ENCODE data around the gene ZNF285.

ZNF285 gene

GRCh38 chr19:44371815-44372480, 29.5 kb downstream of the ZNF285 start:
- H3K36me3 ChIP-seq (ENCODE audit: control insufficient read depth in 1 of 2, insufficient read depth in 2 of 2, low read length in 2 of 2): no peaks in the 10 kb centered on the region
- no peak overlapping the region for H3K18ac ChIP-seq (ENCODE audit: low read length)
- no peaks in the 10 kb centered on the region for H3K79me1 ChIP-seq (ENCODE audit: low read length)
- no peak overlapping the region for H3K23ac ChIP-seq (ENCODE audit: low read length)
- no peak overlapping the region for H3K4me2 ChIP-seq (ENCODE audit: low read length)
- no peak overlapping the region for H3K14ac ChIP-seq (ENCODE audit: low read length)
- H3K79me2 ChIP-seq (ENCODE audit: control insufficient read depth, insufficient read depth, low read length, poor library complexity): no peaks in the 10 kb centered on the region
- no peak overlapping the region for H4K12ac ChIP-seq (ENCODE audit: low read depth, low read length)
- H2AFZ ChIP-seq (ENCODE audit: insufficient read depth, low read length, poor library complexity): no peak overlapping the region
- H3K4me1 ChIP-seq (ENCODE audit: control insufficient read depth in 1 of 2, insufficient read depth in 2 of 2, low read length in 2 of 2): no peaks in the 10 kb centered on the region
- no peak overlapping the region for H2BK120ac ChIP-seq (ENCODE audit: insufficient read depth, low read length, poor library complexity)
- no peaks in the 10 kb centered on the region for H3K27me3 ChIP-seq (ENCODE audit: insufficient read depth, low read length)
- no peak overlapping the region for H3K4me3 ChIP-seq (ENCODE audit: low read depth, low read length)
- no peak overlapping the region for H2BK12ac ChIP-seq (ENCODE audit: low read length)
- H3K4ac ChIP-seq (ENCODE audit: low read depth, low read length): no peak overlapping the region
- no peak overlapping the region for H2BK5ac ChIP-seq (ENCODE audit: low read depth, low read length, poor library complexity)
- no peak overlapping the region for H4K91ac ChIP-seq (ENCODE audit: low read depth, low read length)
- peaks cover 9% of the 10 kb centered on the region for H3K9me3 ChIP-seq (ENCODE audit: insufficient read depth, low read depth, low read length)
- no peak overlapping the region for H2AK5ac ChIP-seq (ENCODE audit: low read length)
- H3K9ac ChIP-seq (ENCODE audit: low read length): no peak overlapping the region
- H4K8ac ChIP-seq (ENCODE audit: low read depth, low read length): no peak overlapping the region
- no peak for DNase-seq
- 100% methylated on average over 1 of the region's 20 CpGs for WGBS (ENCODE audit: extremely low coverage, insufficient coverage, insufficient read length)
- no peak overlapping the region for H3K27ac ChIP-seq (ENCODE audit: low read depth, low read length)

GRCh38 chr19:44367024-44367423, 34.4 kb downstream of the ZNF285 start:
- no peak overlapping the region for H3K9ac ChIP-seq (ENCODE audit: low read length)
- H2BK120ac ChIP-seq (ENCODE audit: insufficient read depth, low read length, poor library complexity): no peak overlapping the region
- no peak overlapping the region for H2BK12ac ChIP-seq (ENCODE audit: low read length)
- no peak overlapping the region for H3K18ac ChIP-seq (ENCODE audit: low read length)
- no peak overlapping the region for H2BK5ac ChIP-seq (ENCODE audit: low read depth, low read length, poor library complexity)
- H3K27me3 ChIP-seq (ENCODE audit: insufficient read depth, low read length): no peaks in the 10 kb centered on the region
- no peak overlapping the region for H3K4me3 ChIP-seq (ENCODE audit: low read depth, low read length)
- H3K4me1 ChIP-seq (ENCODE audit: control insufficient read depth in 1 of 2, insufficient read depth in 2 of 2, low read length in 2 of 2): no peaks in the 10 kb centered on the region
- H4K8ac ChIP-seq (ENCODE audit: low read depth, low read length): no peak overlapping the region
- H3K4ac ChIP-seq (ENCODE audit: low read depth, low read length): no peak overlapping the region
- H2AK5ac ChIP-seq (ENCODE audit: low read length): no peak overlapping the region
- no peak overlapping the region for H3K27ac ChIP-seq (ENCODE audit: low read depth, low read length)
- H2AFZ ChIP-seq (ENCODE audit: insufficient read depth, low read length, poor library complexity): no peak overlapping the region
- H4K12ac ChIP-seq (ENCODE audit: low read depth, low read length): no peak overlapping the region
- no peak overlapping the region for H4K91ac ChIP-seq (ENCODE audit: low read depth, low read length)
- H3K9me3 ChIP-seq (ENCODE audit: insufficient read depth, low read depth, low read length): peaks cover 10% of the 10 kb centered on the region
- no peaks in the 10 kb centered on the region for H3K36me3 ChIP-seq (ENCODE audit: control insufficient read depth in 1 of 2, insufficient read depth in 2 of 2, low read length in 2 of 2)
- no peak for DNase-seq
- no peak overlapping the region for H3K4me2 ChIP-seq (ENCODE audit: low read length)
- WGBS (ENCODE audit: extremely low coverage, insufficient coverage, insufficient read length): no CpG with 5 or more reads among the region's 17 CpGs
- H3K79me2 ChIP-seq (ENCODE audit: control insufficient read depth, insufficient read depth, low read length, poor library complexity): no peaks in the 10 kb centered on the region
- H3K79me1 ChIP-seq (ENCODE audit: low read length): no peaks in the 10 kb centered on the region
- no peak overlapping the region for H3K23ac ChIP-seq (ENCODE audit: low read length)
- no peak overlapping the region for H3K14ac ChIP-seq (ENCODE audit: low read length)

- no peak within 1 kb of the TSS for H2BK12ac ChIP-seq (ENCODE audit: low read length)
- peak within 1 kb of the TSS; percentile 71 for H4K12ac ChIP-seq (ENCODE audit: low read depth, low read length)
- no peak within 1 kb of the TSS for H2BK5ac ChIP-seq (ENCODE audit: low read depth, low read length, poor library complexity)
- peak within 1 kb of the TSS; percentile 95 for H2AFZ ChIP-seq (ENCODE audit: insufficient read depth, low read length, poor library complexity)
- peak within 1 kb of the TSS; percentile 46 for H3K18ac ChIP-seq (ENCODE audit: low read length)
- H3K9ac ChIP-seq (ENCODE audit: low read length): peak within 1 kb of the TSS; percentile 87
- no peaks in the 10 kb centered on the region for H3K9me3 ChIP-seq (ENCODE audit: insufficient read depth, low read depth, low read length)
- no CpG with 5 or more reads among the region's 38 CpGs for WGBS (ENCODE audit: extremely low coverage, insufficient coverage, insufficient read length)
- H3K27ac ChIP-seq (ENCODE audit: low read depth, low read length): no peak within 1 kb of the TSS
- no peaks in the 10 kb centered on the region for H3K36me3 ChIP-seq (ENCODE audit: control insufficient read depth in 1 of 2, insufficient read depth in 2 of 2, low read length in 2 of 2)
- H2BK120ac ChIP-seq (ENCODE audit: insufficient read depth, low read length, poor library complexity): peak within 1 kb of the TSS; percentile 10
- peak within 1 kb of the TSS; percentile 13 for H3K4ac ChIP-seq (ENCODE audit: low read depth, low read length)
- peaks cover 0 to 2% of the 10 kb centered on the region in 2 experiments for H3K4me1 ChIP-seq (ENCODE audit: control insufficient read depth in 1 of 2, insufficient read depth in 2 of 2, low read length in 2 of 2)
- H4K91ac ChIP-seq (ENCODE audit: low read depth, low read length): no peak within 1 kb of the TSS
- peak within 1 kb of the TSS; percentile 72 for H3K4me2 ChIP-seq (ENCODE audit: low read length)
- no peak within 1 kb of the TSS for H3K23ac ChIP-seq (ENCODE audit: low read length)
- H3K14ac ChIP-seq (ENCODE audit: low read length): peak within 1 kb of the TSS; percentile 80
- H3K79me1 ChIP-seq (ENCODE audit: low read length): peaks cover 2% of the 10 kb centered on the region
- H3K4me3 ChIP-seq (ENCODE audit: low read depth, low read length): peak within 1 kb of the TSS; percentile 80
- no peak within 1 kb of the TSS for H2AK5ac ChIP-seq (ENCODE audit: low read length)
- H3K79me2 ChIP-seq (ENCODE audit: control insufficient read depth, insufficient read depth, low read length, poor library complexity): peaks cover 2% of the 10 kb centered on the region
- peak within 1 kb of the TSS; percentile 93 for H4K8ac ChIP-seq (ENCODE audit: low read depth, low read length)
- DNase-seq: peak; percentile 89 to 94
- no peaks in the 10 kb centered on the region for H3K27me3 ChIP-seq (ENCODE audit: insufficient read depth, low read length)
These were observed 44.9 kb downstream of the ZNF285 start, which contains the start of gene ZNF112 for GRCh38 chr19:44356383-44357111. Gene ZNF112, minus strand, starts transcription at chr19:44356680. Its CDS starts 16,141 bp downstream, at chr19:44340539.

GRCh38 chr19:44346556-44346955, 54.9 kb downstream of the ZNF285 start:
- H3K36me3 ChIP-seq (ENCODE audit: control insufficient read depth in 1 of 2, insufficient read depth in 2 of 2, low read length in 2 of 2): no peaks in the 10 kb centered on the region
- H3K4me1 ChIP-seq (ENCODE audit: control insufficient read depth in 1 of 2, insufficient read depth in 2 of 2, low read length in 2 of 2): no peaks in the 10 kb centered on the region
- H3K4me2 ChIP-seq (ENCODE audit: low read length): no peak overlapping the region
- no peaks in the 10 kb centered on the region for H3K79me1 ChIP-seq (ENCODE audit: low read length)
- no peak overlapping the region for H3K18ac ChIP-seq (ENCODE audit: low read length)
- no peak overlapping the region for H3K4me3 ChIP-seq (ENCODE audit: low read depth, low read length)
- no peak overlapping the region for H2BK120ac ChIP-seq (ENCODE audit: insufficient read depth, low read length, poor library complexity)
- H2BK12ac ChIP-seq (ENCODE audit: low read length): no peak overlapping the region
- H3K23ac ChIP-seq (ENCODE audit: low read length): no peak overlapping the region
- H3K9me3 ChIP-seq (ENCODE audit: insufficient read depth, low read depth, low read length): peaks cover 2% of the 10 kb centered on the region
- no peak overlapping the region for H3K27ac ChIP-seq (ENCODE audit: low read depth, low read length)
- no peak overlapping the region for H2AK5ac ChIP-seq (ENCODE audit: low read length)
- WGBS (ENCODE audit: extremely low coverage, insufficient coverage, insufficient read length): no CpG with 5 or more reads among the region's 4 CpGs
- H3K27me3 ChIP-seq (ENCODE audit: insufficient read depth, low read length): no peaks in the 10 kb centered on the region
- H4K8ac ChIP-seq (ENCODE audit: low read depth, low read length): no peak overlapping the region
- no peak overlapping the region for H3K9ac ChIP-seq (ENCODE audit: low read length)
- H4K91ac ChIP-seq (ENCODE audit: low read depth, low read length): no peak overlapping the region
- H3K4ac ChIP-seq (ENCODE audit: low read depth, low read length): no peak overlapping the region
- H3K14ac ChIP-seq (ENCODE audit: low read length): no peak overlapping the region
- no peak overlapping the region for H4K12ac ChIP-seq (ENCODE audit: low read depth, low read length)
- DNase-seq: no peak
- H2BK5ac ChIP-seq (ENCODE audit: low read depth, low read length, poor library complexity): no peak overlapping the region
- H3K79me2 ChIP-seq (ENCODE audit: control insufficient read depth, insufficient read depth, low read length, poor library complexity): no peaks in the 10 kb centered on the region
- no peak overlapping the region for H2AFZ ChIP-seq (ENCODE audit: insufficient read depth, low read length, poor library complexity)

Measured in trophoblast cell (in vitro differentiated cells and primary cell).